Measurements from ENCODE around the gene WIPF2.
"Not testable (repeated sequence)": the region's sequence is repeated elsewhere in the genome, so short reads cannot be mapped to it uniquely, and the experiment has no call there.

Gene WIPF2

GRCh38 chr17:40194821-40195220, 24.3 kb upstream of the WIPF2 start:
- DNase-seq, result no peak

- no peak for DNase-seq
Observed at GRCh38 chr17:40197550-40197949, 21.6 kb upstream of the WIPF2 start.

GRCh38 chr17:40197965-40198456, 21.1 kb upstream of the WIPF2 start:
- DNase-seq, result not testable (repeated sequence)

- DNase-seq, result no peak
Observed at GRCh38 chr17:40198576-40198975, 20.5 kb upstream of the WIPF2 start.

GRCh38 chr17:40203131-40203530, 16.0 kb upstream of the WIPF2 start:
- DNase-seq, result no peak

GRCh38 chr17:40206193-40206592, 12.9 kb upstream of the WIPF2 start:
- not testable (repeated sequence) for DNase-seq

- DNase-seq, result no peak
Observed at GRCh38 chr17:40209404-40210093, 9.6 kb upstream of the WIPF2 start.

- DNase-seq, result not testable (repeated sequence)
Observed at GRCh38 chr17:40213914-40214313, 5.2 kb upstream of the WIPF2 start.

- peak; percentile 19 for DNase-seq
Observed at GRCh38 chr17:40218006-40218739, 931 bp upstream of the WIPF2 start.

- peak; percentile 71 for DNase-seq
Observed at GRCh38 chr17:40219594-40220338, 662 bp downstream of the WIPF2 start.

GRCh38 chr17:40224718-40225550, 5.8 kb downstream of the WIPF2 start:
- DNase-seq, result no peak

- not testable (repeated sequence) for DNase-seq
Observed at GRCh38 chr17:40229146-40229545, 10.0 kb downstream of the WIPF2 start.

GRCh38 chr17:40230670-40231069, 11.6 kb downstream of the WIPF2 start:
- DNase-seq, result no peak

- not testable (repeated sequence) for DNase-seq
Observed at GRCh38 chr17:40231928-40232327, 12.8 kb downstream of the WIPF2 start.

GRCh38 chr17:40241252-40241834, 22.2 kb downstream of the WIPF2 start:
- no peak for DNase-seq

GRCh38 chr17:40242774-40243173, 23.7 kb downstream of the WIPF2 start:
- DNase-seq, result no peak

- DNase-seq, result no peak
Observed at GRCh38 chr17:40243761-40244160, 24.7 kb downstream of the WIPF2 start.

GRCh38 chr17:40244255-40244654, 25.2 kb downstream of the WIPF2 start:
- DNase-seq, result no peak

- no peak for DNase-seq
Observed at GRCh38 chr17:40247926-40248495, 28.9 kb downstream of the WIPF2 start.

- no peak for DNase-seq
Observed at GRCh38 chr17:40248507-40248906, 29.4 kb downstream of the WIPF2 start.

GRCh38 chr17:40251576-40251975, 32.5 kb downstream of the WIPF2 start:
- no peak for DNase-seq

GRCh38 chr17:40253565-40253964, 34.5 kb downstream of the WIPF2 start:
- no peak for DNase-seq

Measured in DMS53 (cell line).